Measurements from ENCODE around the gene ZNF532. TPM values are rescaled to one million over a fixed set of nuclear protein-coding genes. Genes with fewer than 3 reads are reported as not detected.

ZNF532 gene
- polyA plus RNA-seq, 2 donors = 9.9 to 10.6 TPM

- Histone ChIP-seq H3K27me3 (ENCODE audit: control insufficient read depth in 1 of 2, insufficient read depth in 2 of 2, low read length in 2 of 2) (no peaks in the 10 kb centered on the region), H3K4me3 (ENCODE audit: low read depth in 1 of 2, low read length in 2 of 2) (no peak overlapping the region), H3K4me1 (ENCODE audit: control insufficient read depth in 2 of 2, insufficient read depth in 2 of 2, low read length in 1 of 2) (peaks cover 0 to 3% of the 10 kb centered on the region in 2 donors), H3K27ac (ENCODE audit: low read depth in 2 of 2, low read length in 1 of 2) (no peak overlapping the region), H3K9me3 (ENCODE audit: control insufficient read depth in 2 of 2, insufficient read depth in 1 of 2, low read depth in 1 of 2, low read length in 1 of 2) (no peaks in the 10 kb centered on the region), H3K36me3 (ENCODE audit: control insufficient read depth in 2 of 2, insufficient read depth in 2 of 2, low read length in 1 of 2) (no peaks in the 10 kb centered on the region)
- whole genome bisulfite sequencing, 2 donors = 57 to 67% methylated on average over 6 of the region's 6 CpGs
Observed at GRCh38 chr18:59026364-59026763, 161.7 kb downstream of the ZNF532 start.

- Histone ChIP-seq H3K4me3 (ENCODE audit: low read depth in 1 of 2, low read length in 2 of 2) (no peak overlapping the region), H3K36me3 (ENCODE audit: control insufficient read depth in 2 of 2, insufficient read depth in 2 of 2, low read length in 1 of 2) (no peaks in the 10 kb centered on the region), H3K27me3 (ENCODE audit: control insufficient read depth in 1 of 2, insufficient read depth in 2 of 2, low read length in 2 of 2) (no peaks in the 10 kb centered on the region), H3K9me3 (ENCODE audit: control insufficient read depth in 2 of 2, insufficient read depth in 1 of 2, low read depth in 1 of 2, low read length in 1 of 2) (no peaks in the 10 kb centered on the region), H3K4me1 (ENCODE audit: control insufficient read depth in 2 of 2, insufficient read depth in 2 of 2, low read length in 1 of 2) (peaks cover 0 to 3% of the 10 kb centered on the region in 2 donors), H3K27ac (ENCODE audit: low read depth in 2 of 2, low read length in 1 of 2) (no peak overlapping the region)
- WGBS, 2 donors = 66 to 67% methylated on average over 12 of the region's 12 CpGs
Observed at GRCh38 chr18:59026831-59027410, 162.2 kb downstream of the ZNF532 start.

GRCh38 chr18:59029663-59030429 is 165.2 kb downstream of the ZNF532 start:
- no peaks in the 10 kb centered on the region for H3K9me3 ChIP-seq (ENCODE audit: control insufficient read depth in 2 of 2, insufficient read depth in 1 of 2, low read depth in 1 of 2, low read length in 1 of 2)
- no peak overlapping the region for H3K4me3 ChIP-seq (ENCODE audit: low read depth in 1 of 2, low read length in 2 of 2)
- 82 to 88% methylated on average over 23 of the region's 23 CpGs for WGBS, 2 donors
- no peaks in the 10 kb centered on the region for H3K4me1 ChIP-seq (ENCODE audit: control insufficient read depth in 2 of 2, insufficient read depth in 2 of 2, low read length in 1 of 2)
- no peak overlapping the region for H3K27ac ChIP-seq (ENCODE audit: low read depth in 2 of 2, low read length in 1 of 2)
- no peaks in the 10 kb centered on the region for H3K36me3 ChIP-seq (ENCODE audit: control insufficient read depth in 2 of 2, insufficient read depth in 2 of 2, low read length in 1 of 2)
- H3K27me3 ChIP-seq (ENCODE audit: control insufficient read depth in 1 of 2, insufficient read depth in 2 of 2, low read length in 2 of 2) = no peaks in the 10 kb centered on the region

- H3K36me3 ChIP-seq (ENCODE audit: control insufficient read depth in 2 of 2, insufficient read depth in 2 of 2, low read length in 1 of 2) = no peaks in the 10 kb centered on the region
- WGBS, 2 donors = 90 to 96% methylated on average over 8 of the region's 8 CpGs
- no peak overlapping the region for H3K4me3 ChIP-seq (ENCODE audit: low read depth in 1 of 2, low read length in 2 of 2)
- no peak overlapping the region for H3K27ac ChIP-seq (ENCODE audit: low read depth in 2 of 2, low read length in 1 of 2)
- H3K4me1 ChIP-seq (ENCODE audit: control insufficient read depth in 2 of 2, insufficient read depth in 2 of 2, low read length in 1 of 2) = no peaks in the 10 kb centered on the region
- no peaks in the 10 kb centered on the region for H3K9me3 ChIP-seq (ENCODE audit: control insufficient read depth in 2 of 2, insufficient read depth in 1 of 2, low read depth in 1 of 2, low read length in 1 of 2)
- H3K27me3 ChIP-seq (ENCODE audit: control insufficient read depth in 1 of 2, insufficient read depth in 2 of 2, low read length in 2 of 2) = no peaks in the 10 kb centered on the region
Observed at GRCh38 chr18:59032308-59032707, 167.6 kb downstream of the ZNF532 start.

GRCh38 chr18:59033359-59033758 is 168.7 kb downstream of the ZNF532 start:
- Histone ChIP-seq H3K27ac (ENCODE audit: low read depth in 2 of 2, low read length in 1 of 2) (no peak overlapping the region), H3K36me3 (ENCODE audit: control insufficient read depth in 2 of 2, insufficient read depth in 2 of 2, low read length in 1 of 2) (no peaks in the 10 kb centered on the region), H3K4me3 (ENCODE audit: low read depth in 1 of 2, low read length in 2 of 2) (no peak overlapping the region), H3K4me1 (ENCODE audit: control insufficient read depth in 2 of 2, insufficient read depth in 2 of 2, low read length in 1 of 2) (no peaks in the 10 kb centered on the region), H3K9me3 (ENCODE audit: control insufficient read depth in 2 of 2, insufficient read depth in 1 of 2, low read depth in 1 of 2, low read length in 1 of 2) (no peaks in the 10 kb centered on the region), H3K27me3 (ENCODE audit: control insufficient read depth in 1 of 2, insufficient read depth in 2 of 2, low read length in 2 of 2) (no peaks in the 10 kb centered on the region)
- WGBS, 2 donors = 81 to 82% methylated on average over 3 of the region's 3 CpGs

GRCh38 chr18:59033974-59034373 is 169.3 kb downstream of the ZNF532 start:
- Histone ChIP-seq H3K27me3 (ENCODE audit: control insufficient read depth in 1 of 2, insufficient read depth in 2 of 2, low read length in 2 of 2) (no peaks in the 10 kb centered on the region), H3K4me1 (ENCODE audit: control insufficient read depth in 2 of 2, insufficient read depth in 2 of 2, low read length in 1 of 2) (no peaks in the 10 kb centered on the region), H3K36me3 (ENCODE audit: control insufficient read depth in 2 of 2, insufficient read depth in 2 of 2, low read length in 1 of 2) (no peaks in the 10 kb centered on the region), H3K4me3 (ENCODE audit: low read depth in 1 of 2, low read length in 2 of 2) (no peak overlapping the region), H3K27ac (ENCODE audit: low read depth in 2 of 2, low read length in 1 of 2) (no peak overlapping the region), H3K9me3 (ENCODE audit: control insufficient read depth in 2 of 2, insufficient read depth in 1 of 2, low read depth in 1 of 2, low read length in 1 of 2) (no peaks in the 10 kb centered on the region)
- 80 to 82% methylated on average over 5 of the region's 5 CpGs for WGBS, 2 donors

GRCh38 chr18:59035591-59035990 is 170.9 kb downstream of the ZNF532 start:
- H3K9me3 ChIP-seq (ENCODE audit: control insufficient read depth in 2 of 2, insufficient read depth in 1 of 2, low read depth in 1 of 2, low read length in 1 of 2) = no peaks in the 10 kb centered on the region
- H3K36me3 ChIP-seq (ENCODE audit: control insufficient read depth in 2 of 2, insufficient read depth in 2 of 2, low read length in 1 of 2) = no peaks in the 10 kb centered on the region
- no peaks in the 10 kb centered on the region for H3K27me3 ChIP-seq (ENCODE audit: control insufficient read depth in 1 of 2, insufficient read depth in 2 of 2, low read length in 2 of 2)
- WGBS, 2 donors = 88 to 89% methylated on average over 8 of the region's 8 CpGs
- no peak overlapping the region for H3K27ac ChIP-seq (ENCODE audit: low read depth in 2 of 2, low read length in 1 of 2)
- no peak overlapping the region for H3K4me3 ChIP-seq (ENCODE audit: low read depth in 1 of 2, low read length in 2 of 2)
- no peaks in the 10 kb centered on the region for H3K4me1 ChIP-seq (ENCODE audit: control insufficient read depth in 2 of 2, insufficient read depth in 2 of 2, low read length in 1 of 2)

Other genes with a start within 250 kb of the ZNF532 start
- under 1 TPM; 0.02 to 0.04 TPM for gene ALPK2, start 235.8 kb upstream of the ZNF532 start, polyA plus RNA-seq
- 10 to 100 TPM; 11.7 to 13.5 TPM for gene MALT1, start 193.4 kb upstream of the ZNF532 start, polyA plus RNA-seq

All from esophagus (tissue), 2 donors.